IPS-NIHi7 (cell line): ENCODE data around the gene FDX1.
A peak's percentile ranks its signal among the peaks of the same experiment; 100 is the strongest.
"Not testable (repeated sequence)": the region's sequence is repeated elsewhere in the genome, so short reads cannot be mapped to it uniquely, and the experiment has no call there.

Experiments used
- DNase-seq: peaks from one replicate; pipeline ENCODE4 v3.0.0; 2012; ENCODE audit warnings: mixed read lengths; ENCODE audit errors: extremely low spot score

FDX1 gene, protein sequence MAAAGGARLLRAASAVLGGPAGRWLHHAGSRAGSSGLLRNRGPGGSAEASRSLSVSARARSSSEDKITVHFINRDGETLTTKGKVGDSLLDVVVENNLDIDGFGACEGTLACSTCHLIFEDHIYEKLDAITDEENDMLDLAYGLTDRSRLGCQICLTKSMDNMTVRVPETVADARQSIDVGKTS

DNA sequence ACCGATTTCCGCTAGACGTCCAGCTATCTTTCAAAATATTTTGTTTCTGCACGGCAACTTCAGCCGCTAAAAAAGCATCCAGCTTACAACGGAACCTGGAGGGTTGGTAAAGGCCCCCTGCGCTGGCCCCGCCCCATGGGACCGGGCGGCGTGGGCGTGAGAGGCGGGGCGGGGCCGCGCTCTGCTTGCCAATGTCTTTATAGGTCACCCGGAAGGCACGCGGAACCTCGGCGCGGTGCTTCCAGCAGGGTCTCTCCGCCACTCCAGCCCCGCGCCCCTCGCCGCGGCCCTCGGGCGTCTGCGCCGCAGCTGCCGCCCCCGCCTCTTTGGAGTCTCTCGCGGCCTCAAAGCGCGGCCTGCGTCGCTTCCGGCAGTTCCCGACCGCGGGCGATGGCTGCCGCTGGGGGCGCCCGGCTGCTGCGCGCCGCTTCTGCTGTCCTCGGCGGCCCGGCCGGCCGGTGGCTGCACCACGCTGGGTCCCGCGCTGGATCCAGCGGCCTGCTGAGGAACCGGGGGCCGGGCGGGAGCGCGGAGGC is at the start of gene FDX1:
Gene FDX1, plus strand, starts transcription at position 218 of the 536 bp plus-strand sequence. Its CDS starts 173 bp downstream, at position 391.
- peak; percentile 91 for DNase-seq

DNA sequence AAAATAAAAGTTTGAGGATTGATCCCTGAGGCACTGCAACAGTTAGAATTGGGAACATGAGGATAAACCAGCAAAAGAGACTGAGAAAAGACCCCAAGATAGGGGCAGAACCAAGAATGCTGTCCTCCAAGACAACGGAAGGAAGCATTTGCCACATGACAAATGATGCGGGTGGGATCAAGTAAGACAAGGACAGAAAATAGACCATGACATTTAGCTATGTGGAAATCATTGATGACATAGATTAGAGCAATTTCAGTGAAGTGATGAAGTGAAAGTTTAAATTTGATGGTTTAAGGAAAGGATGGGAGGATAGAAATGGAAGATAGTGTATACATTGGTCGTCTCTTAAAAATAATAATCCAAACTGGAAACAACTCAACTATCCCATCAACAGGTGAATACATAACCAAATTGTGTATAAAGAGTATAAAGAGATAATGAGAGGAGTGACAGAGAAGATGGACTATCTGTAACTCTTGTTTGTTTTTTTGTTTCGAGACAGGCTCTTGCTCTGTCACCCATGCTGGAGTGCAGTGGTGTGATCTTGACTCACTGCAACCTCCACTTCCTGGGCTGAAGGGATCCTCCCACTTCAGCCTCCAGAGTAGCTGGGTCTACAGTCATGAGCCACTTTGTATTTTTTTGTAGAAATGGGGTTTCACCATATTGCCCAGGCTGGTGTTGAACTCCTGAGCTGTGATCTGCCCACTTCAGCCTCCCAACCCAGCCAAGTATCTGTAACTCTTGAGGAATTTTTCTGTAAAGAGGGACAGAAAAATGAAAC is 48.7 kb upstream of the FDX1 start:
- no peak for DNase-seq

DNA sequence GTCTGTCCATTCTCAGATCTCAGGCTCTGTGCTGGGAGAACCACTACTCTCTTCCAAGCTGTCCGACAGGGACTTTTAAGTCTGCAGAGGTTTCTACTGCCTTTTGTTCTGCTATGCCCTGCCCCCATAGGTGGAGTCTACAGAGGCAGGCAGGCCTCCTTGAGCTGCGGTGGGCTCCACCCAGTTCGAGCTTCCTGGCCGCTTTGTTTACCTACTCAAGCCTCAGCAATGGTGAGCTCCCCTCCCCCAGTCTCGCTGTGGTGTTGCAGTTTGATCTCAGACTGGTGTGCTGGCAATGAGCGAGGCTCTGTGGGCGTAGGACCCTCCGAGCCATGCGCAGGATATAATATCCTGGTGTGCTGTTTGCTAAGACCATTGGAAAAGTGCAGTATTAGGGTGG is 41.5 kb upstream of the FDX1 start:
- not testable (repeated sequence) for DNase-seq

DNA sequence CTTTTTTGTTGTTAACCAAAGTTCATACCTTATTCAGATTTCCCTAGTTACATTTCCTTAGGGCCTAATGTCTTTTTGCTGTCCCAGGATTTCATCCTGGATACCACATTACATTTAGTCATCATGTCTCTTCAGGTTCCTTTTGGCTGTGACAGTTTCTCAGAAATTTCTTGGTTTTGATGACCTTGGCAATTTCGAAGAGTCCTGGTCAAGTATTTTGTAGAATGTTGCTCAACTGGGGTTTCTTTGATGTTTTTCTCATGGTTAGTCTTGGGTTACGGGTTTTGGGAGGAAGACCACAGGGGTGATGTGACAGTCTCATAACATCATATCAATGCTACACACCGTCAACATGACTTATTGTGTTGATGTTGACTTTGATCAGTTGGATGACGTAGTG is 39.8 kb upstream of the FDX1 start:
- DNase-seq = no peak

DNA sequence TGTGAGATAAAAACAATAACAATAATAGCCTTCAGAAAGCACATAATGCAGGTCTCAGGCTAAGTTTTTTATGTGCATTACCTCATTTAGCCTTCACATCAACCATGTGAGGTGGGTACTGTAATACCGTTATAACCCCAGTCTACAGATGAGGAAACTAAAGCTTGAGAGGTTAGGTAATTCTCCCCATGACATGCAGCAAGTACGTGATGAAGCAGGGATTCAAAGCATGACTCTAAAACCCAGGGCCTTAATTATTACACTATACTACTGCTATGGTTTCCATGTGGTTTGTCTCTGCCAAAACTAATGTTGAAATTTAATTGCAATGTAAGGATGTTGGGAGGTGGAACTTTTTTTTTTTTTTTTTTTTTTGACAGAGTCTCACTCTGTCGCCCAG is 37.7 kb upstream of the FDX1 start:
- no peak for DNase-seq

DNA sequence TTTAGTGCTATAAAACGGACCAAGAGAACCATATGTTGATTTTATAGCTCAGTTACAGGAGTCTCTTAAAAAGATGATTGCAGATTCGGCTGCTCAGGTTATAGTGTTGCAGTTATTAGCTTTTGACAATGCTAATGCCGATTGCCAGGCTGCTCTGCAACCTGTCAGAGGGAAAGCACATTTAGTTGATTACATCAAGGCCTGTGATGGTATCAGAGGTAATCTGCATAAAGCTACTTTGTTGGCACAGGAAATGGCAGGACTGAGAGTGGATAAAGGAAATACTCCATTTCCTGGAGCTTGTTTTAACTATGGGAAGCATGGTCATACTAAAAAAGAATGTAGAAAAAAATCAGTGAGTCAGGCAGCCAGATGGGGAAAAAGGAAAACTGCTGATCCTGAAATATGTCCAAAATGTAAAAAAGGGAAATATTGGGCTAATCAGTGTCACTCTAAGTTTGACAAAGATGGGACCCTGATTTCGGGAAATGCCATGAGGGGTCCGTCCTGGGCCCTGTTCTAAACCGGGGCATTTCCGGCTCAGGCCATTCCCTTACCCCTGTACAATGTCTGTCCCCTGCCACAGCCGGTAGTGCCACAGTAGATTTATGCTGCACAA is 32.0 kb upstream of the FDX1 start:
- DNase-seq = not testable (repeated sequence)

DNA sequence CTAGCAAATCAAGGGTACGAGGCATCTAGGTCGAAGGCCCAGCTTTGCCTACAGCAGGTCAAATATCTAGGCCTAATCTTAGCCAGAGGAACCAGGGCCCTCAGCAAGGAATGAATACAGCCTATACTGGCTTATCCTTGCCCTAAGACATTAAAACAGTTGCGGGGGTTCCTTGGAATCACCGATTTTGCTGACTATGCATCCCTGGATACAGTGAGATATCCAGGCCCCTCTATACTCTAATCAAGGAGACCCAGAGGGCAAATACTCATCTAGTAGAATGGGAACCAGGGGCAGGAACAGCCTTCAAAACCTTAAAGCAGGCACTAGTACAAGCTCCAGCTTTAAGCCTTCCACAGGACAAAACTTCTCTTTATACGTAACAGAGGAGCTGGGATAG is 26.2 kb upstream of the FDX1 start:
- DNase-seq = not testable (repeated sequence)

DNA sequence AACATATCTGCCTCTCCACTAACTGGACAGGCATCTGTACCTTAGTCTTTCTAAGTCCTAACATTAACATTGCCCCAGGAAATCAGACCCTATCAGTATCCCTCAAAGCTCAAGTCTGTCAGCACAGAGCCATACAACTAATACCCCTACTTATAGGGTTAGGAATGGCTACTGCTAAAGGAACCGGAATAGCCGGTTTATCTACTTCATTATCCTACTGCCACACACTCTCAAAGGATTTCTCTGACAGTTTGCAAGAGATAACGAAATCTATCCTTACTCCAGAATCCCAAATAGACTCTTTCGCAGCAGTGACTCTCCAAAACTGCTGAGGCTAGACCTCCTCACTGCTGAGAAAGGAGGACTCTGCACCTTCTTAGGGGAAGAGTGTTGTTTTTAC is 24.1 kb upstream of the FDX1 start:
- DNase-seq = not testable (repeated sequence)

DNA sequence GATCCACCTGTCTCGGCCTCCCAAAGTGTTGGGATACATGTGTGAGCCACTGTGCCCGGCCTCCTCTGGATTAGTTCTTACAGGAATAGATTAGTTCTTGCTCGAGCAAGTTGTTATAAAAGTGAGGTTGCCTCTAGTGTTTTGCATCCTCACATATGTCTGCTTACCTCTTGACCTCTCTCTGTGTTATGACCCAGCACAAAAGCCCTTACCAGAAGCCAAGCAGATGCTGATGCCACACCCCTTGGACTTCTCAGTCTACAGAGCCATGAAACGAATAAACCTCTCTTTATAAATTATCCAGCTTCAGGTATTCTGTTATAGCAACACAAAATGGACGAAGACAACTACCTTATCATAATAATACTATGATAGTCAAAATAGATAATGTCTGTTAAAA is 22.4 kb upstream of the FDX1 start:
- DNase-seq = no peak

DNA sequence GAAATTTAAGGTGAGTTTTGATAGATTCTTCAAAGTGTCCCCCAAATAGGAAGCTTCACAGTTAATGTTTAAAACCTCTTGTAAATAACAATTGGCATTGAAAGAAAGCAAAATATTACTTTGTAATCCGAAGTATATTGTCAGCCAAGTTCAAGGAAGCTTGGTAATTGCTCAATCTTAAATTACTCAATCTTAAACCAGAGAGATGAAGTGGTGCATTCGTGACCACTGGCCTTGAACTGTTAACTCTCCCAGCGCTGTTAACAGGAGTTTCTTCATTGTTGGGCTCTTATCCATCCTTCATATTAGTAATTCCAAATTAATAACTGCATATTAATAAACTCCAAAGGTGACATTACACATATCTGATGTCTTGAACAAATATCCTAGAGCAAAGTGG is 20.6 kb upstream of the FDX1 start:
- DNase-seq = no peak

DNA sequence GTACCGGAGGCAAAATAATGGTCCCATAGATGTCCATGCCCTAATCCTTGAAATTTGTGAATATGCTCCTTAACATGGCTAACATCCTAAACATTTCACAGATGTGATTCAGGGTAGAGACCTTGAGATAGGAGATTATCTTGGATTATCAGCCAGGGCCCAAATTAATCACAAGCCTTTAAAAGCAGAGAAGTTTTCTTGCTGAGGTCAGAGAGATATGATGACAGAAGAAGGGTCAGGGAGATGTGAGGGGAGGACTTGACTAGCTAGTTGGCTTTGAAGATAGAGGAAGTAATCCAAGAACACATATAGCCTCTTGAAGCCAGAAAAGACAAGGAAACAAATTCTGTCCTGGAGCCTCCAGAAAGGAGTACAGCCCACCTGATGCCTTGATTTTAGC is 19.1 kb upstream of the FDX1 start:
- DNase-seq = no peak

DNA sequence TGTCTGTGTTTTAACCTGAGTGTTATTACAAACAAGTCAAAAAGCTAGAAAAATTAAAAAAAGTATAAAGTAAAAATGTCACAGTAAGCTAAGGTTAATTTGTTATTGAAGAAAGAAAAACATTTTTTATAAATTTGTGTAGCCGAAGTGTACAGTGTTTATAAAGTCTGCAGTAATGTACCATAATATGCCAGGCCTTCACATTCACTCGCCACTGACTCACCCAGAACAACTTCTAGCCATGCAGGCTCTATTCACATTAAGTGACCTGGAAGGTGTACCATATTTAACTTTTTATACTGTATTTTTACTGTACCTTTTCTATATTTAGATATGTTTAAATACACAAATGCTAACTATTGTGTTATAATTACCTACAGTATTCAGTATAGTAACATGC is 14.7 kb upstream of the FDX1 start:
- DNase-seq = no peak

DNA sequence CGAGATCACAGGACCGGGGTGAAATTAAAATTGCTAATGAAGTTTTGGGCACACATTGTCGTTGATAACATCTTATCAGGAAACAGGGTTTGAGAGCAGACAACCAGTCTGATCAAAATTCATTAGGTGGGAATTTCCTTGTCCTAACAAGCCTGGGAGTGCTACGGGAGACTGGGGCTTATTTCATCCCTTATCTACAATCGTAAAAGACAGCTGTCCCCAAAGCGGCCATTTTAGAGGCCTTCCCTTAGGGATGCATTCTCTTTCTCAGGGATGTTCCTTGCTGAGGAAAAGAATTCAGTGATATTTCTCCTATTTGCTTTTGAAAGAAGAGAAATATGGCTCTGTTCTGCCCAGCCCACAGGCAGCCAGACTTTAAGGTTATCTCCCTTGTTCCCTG is 8.1 kb upstream of the FDX1 start:
- not testable (repeated sequence) for DNase-seq

DNA sequence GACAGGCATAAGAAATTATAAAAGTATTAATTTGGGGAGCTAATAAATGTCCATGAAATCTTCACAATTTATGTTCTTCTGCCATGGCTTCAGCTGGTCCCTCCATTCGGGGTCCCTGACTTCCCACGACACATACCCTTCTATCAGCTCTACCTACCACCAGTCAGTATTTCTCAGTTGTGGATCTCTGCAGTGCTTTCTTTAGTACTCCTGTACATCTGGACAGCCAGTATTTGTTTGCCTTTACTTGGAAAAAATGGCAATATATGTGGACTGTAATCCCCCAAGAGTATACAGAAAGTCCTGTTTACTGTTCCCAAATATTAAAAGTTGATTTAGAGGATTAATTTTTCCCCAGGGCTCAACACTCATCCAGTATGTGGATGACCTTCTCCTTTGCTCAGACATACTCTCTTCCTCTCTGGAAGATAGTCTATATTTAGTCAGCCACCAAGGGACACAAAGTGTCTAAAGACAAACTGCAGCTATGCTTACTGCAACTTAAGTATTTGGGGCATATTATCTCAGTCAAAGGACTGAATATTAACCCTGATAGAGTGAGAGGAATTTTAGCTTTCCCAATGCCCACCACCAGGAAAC is 7.3 kb upstream of the FDX1 start:
- no peak for DNase-seq

DNA sequence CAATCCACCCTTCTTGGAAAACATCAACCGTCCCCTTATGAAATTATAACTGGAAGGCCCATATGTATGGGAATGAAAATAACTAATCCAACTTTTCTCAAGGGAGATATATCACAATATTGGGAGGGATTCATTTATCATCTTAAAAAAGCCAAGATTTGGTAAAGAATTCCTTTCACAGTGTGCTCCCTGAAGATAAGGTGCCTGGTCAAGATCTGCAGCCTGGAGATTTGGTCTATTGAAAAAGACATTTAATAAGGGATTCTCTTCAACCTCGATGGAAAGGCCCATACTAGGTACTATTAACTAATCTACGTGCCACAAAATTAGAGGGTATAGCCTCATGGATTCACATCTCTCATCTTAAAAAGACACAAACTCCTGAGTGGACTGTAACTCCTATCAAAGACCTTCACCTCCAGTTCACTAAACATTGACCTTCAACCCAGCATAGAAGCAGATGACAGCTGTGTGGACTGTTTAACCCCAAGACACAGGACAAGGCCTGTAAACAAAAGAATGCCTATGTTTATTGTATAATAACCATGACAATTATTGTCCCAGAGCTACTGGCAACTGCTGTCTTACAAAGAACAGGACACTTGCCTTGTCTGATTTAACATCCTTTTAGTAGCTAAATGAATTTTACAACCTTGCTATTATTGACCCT is 4.8 kb upstream of the FDX1 start:
- no peak for DNase-seq

DNA sequence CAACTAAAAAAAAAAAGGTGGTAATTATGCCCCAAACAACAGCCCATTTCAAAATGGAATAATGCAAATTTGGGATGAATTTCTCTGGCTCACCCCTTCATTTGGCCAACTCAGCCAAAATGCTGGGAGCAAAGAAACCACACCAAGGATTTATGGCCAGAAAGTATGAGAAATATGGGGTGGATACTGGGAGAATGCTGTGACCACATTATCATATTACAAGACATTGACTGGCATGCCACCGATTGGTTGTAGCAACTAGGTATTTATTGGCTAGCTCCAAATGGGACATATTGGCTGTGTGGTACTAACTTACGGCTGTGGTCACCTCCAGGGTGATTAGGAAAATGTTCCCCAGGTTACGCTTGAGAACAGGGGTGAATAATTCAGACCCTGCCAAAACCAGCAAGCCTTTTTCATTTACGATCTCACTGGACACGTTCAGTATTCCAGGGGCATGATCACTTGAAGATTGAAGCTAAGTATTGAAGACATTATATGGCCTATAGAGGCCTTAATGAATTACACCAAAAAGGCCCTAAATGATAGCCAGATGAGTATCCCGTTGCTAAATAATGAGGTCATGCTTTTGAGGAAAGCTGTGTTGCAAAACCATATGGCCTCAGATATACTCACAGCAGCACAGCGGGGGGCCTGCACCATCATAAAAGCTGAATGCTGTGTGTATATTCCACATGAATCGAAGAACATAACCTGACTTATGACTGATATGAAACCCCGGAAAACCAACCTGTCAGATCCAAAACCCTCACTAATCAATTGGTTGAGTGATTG is 3.8 kb upstream of the FDX1 start:
- no peak for DNase-seq

DNA sequence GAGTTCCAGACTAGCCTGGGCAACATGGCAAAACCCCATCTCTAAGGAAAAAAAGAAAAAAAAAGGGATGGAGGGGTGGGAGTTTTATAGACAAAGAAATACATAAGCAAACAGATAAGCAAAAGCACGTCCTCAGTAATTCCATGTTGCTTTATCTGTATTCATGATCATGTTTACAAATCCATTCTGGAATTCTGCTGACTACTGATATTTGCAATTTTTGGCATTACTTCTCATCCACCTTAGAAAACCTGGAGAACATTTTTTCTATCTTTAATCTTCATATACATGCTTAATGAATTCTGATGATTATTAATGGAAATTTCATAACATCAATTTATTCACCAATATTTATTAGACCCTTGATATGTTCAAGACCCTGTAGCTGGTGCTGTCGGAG is 1.7 kb upstream of the FDX1 start:
- DNase-seq = no peak

DNA sequence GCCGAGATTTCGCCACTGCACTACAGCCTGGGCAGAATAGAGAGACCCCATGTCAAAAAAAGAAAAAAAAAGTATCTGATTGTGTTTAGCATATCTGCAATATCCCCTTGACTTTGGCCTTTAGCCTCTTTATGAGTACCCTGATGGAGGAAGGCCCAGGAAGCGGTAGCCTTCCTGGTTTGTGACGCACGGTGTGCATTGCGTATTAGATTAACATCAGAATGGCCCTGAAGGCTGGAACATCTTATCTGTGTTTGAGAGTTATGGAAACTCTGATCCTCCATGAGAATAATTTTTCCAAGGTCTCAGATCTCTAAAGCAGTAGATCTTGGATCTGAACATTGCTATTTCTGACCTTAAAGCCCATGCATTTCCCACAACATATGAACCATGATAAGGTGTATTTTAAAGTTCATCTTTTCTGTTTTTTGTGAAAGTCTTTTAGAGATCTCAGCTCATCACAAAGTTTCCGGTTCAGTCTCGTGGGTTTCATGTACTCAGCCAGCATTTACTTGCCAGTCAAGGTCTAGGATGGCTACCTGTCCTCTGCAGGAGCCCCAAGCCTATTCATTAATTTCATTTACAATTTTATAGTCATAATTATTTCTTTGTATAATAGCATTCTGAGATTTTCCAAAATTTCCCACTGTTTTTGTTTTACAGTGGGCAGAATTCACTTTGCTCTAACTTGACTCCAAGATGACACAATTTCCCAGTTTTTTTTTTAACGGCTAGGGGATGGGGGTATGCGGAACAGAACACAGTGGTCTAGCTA is 605 bp upstream of the FDX1 start:
- DNase-seq = no peak

DNA sequence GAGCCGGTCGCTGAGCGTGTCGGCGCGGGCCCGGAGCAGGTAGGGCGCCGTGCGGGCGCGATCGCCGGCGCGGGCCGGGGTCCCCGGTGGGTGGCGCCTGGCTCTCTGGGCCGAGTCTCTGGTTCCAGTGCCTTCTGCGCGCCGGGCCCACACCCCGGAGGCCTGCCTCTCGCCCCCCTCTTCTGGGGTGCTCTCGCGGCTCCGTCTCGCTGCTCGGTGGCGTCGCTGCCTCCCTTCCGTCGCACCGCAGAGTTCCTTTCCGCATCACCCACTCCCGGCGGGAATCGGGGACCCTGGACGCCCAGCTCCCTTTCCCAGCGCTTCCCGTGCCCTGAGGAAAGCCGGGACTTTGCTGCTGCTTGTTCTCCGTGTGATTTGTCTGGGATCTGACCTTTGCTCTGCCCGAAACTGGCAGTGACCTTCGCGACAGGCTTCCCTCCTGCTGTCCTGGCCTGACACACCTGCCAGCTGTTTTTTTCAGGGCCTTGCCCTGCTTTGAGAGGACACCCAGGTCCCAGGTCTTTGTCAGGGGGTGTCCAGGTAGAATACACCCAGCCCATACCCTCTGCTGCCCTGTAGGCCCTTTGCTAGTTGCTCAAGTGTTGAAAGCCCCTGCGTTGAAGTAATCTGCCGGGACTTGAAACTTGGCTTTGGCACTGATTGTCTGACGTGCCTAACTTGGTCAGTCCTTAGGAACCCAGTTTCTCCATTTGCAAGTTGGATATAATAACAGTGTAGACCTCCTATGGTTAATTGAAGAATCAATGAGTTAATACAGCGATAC is 711 bp downstream of the FDX1 start:
- DNase-seq = peak; percentile 57
